K562 (cell line): ENCODE data around the gene HYAL3.

ENCODE experiments used
- BACH1 ChIP-seq: fragments of 200-800 bp; sonication (Bioruptor generic); IDR thresholded peaks from 2 replicates; pipeline ENCODE4 v1.6.1; 2016; ENCODE audit warnings: missing genetic modification characterization, missing compliant biosample characterization
- CBFB ChIP-seq: sonication (generic); formaldehyde crosslinking; IDR thresholded peaks from 2 replicates; pipeline ENCODE4 v1.4.0; 2020; ENCODE audit warnings: mild to moderate bottlenecking, missing genetic modification reagents
- CEBPZ ChIP-seq: fragments of 150-350 bp; IDR thresholded peaks from 2 replicates; pipeline ENCODE4 v1.6.1; 2014; ENCODE audit warnings: low read depth, mild to moderate bottlenecking, low read length, borderline replicate concordance
- CREB1 ChIP-seq, 2 experiments: sonication (generic) in 1 of 2; formaldehyde crosslinking in 1 of 2; IDR thresholded peaks; 2 replicates each; pipeline versions ENCODE4 v1.6.1 to v1.8.0; 2012 to 2022; ENCODE audit warnings: inconsistent platforms in 1 of 2, mild to moderate bottlenecking in 1 of 2, missing genetic modification reagents in 1 of 2, moderate library complexity in 1 of 2
- CTCF ChIP-seq, 3 experiments: IDR thresholded peaks in 2 of 3; conservative IDR thresholded peaks in 1 of 3; 2 replicates each; pipeline ENCODE4 v1.5.1; 2011 to 2012; ENCODE audit warnings: low read length in 3 of 3, mild to moderate bottlenecking in 3 of 3, control low read depth in 2 of 3, improper control_type of control experiment in 1 of 3, inconsistent platforms in 1 of 3, low read depth in 1 of 3, mixed read lengths in 1 of 3, moderate library complexity in 1 of 3; ENCODE audit not compliant: insufficient read depth in 2 of 3
- CTCFL ChIP-seq: IDR thresholded peaks from 2 replicates; pipeline ENCODE4 v1.6.1; 2011; ENCODE audit warnings: borderline replicate concordance, low read depth, mild to moderate bottlenecking, moderate library complexity, low read length; ENCODE audit not compliant: insufficient read depth, poor library complexity, severe bottlenecking
- DNMT1 ChIP-seq: fragments of 450-650 bp; IDR thresholded peaks from 2 replicates; pipeline ENCODE4 v1.6.1; 2016; ENCODE audit warnings: antibody characterized with exemption, mild to moderate bottlenecking
- EGR1 ChIP-seq: fragments of 450-650 bp; conservative IDR thresholded peaks from 2 replicates; pipeline ENCODE4 v1.6.1; 2017; ENCODE audit warnings: mild to moderate bottlenecking
- ELK1 ChIP-seq: sonication (generic); formaldehyde crosslinking; IDR thresholded peaks from 2 replicates; pipeline ENCODE4 v1.8.1; 2022; ENCODE audit warnings: missing genetic modification reagents
- MAX ChIP-seq: sonication (generic); formaldehyde crosslinking; IDR thresholded peaks from 2 replicates; pipeline ENCODE4 v1.9.0; 2022; ENCODE audit warnings: mild to moderate bottlenecking, missing genetic modification reagents
- MYC ChIP-seq, 2 experiments: fragments of 250-450 bp in 1 of 2; sonication (Bioruptor Pico) in 1 of 2; IDR thresholded peaks; 2 replicates each; pipeline versions ENCODE4 v1.5.1 to v1.6.1; 2012 to 2021; ENCODE audit warnings: low read depth in 2 of 2, borderline replicate concordance in 1 of 2, improper control_type of control experiment in 1 of 2, low read length in 1 of 2, mild to moderate bottlenecking in 1 of 2, moderate library complexity in 1 of 2
- PCBP2 ChIP-seq: fragments of 200-400 bp; formaldehyde crosslinking; IDR thresholded peaks from 2 replicates; pipeline ENCODE4 v1.6.1; 2018; ENCODE audit warnings: low read length, low read depth, mild to moderate bottlenecking, moderate library complexity; ENCODE audit not compliant: poor library complexity, severe bottlenecking
- RFX5 ChIP-seq: IDR thresholded peaks from 2 replicates; pipeline ENCODE4 v1.6.1; 2011; ENCODE audit warnings: low read depth, mild to moderate bottlenecking, improper control_type of control experiment, low read length
- USF2 ChIP-seq: sonication (generic); formaldehyde crosslinking; IDR thresholded peaks from 2 replicates; pipeline ENCODE4 v1.5.0; 2020; ENCODE audit warnings: missing genetic modification reagents

GRCh38 chr3:50270422-50271224 is 28.6 kb downstream of the HYAL3 start:
- TF ChIP-seq EGR1 (no peak), MAX (CRISPR knock-in tag) (no peak), USF2 (CRISPR knock-in tag) (no peak), RFX5 (no peak), ELK1 (no peak), BACH1 (tag) (no peak), DNMT1 (no peak), CBFB (CRISPR knock-in tag) (no peak), PCBP2 (no peak), CTCF (IDR thresholded peaks at IDR 0.05 in 2 of 3, conservative IDR thresholded peaks at IDR 0.05 in 1 of 3; ENCODE audit: insufficient read depth in 2 of 3, low read depth in 1 of 3, low read length in 3 of 3) (no peak), CTCFL (no peak), CEBPZ (no peak), CREB1 (IDR thresholded peaks at IDR 0.05) (no peak), CREB1 (CRISPR knock-in tag; IDR thresholded peaks at IDR 0.05) (no peak), MYC (IDR thresholded peaks at IDR 0.05; ENCODE audit: low read depth, low read length) (no peak), MYC (CRISPR knock-in tag; IDR thresholded peaks at IDR 0.05; ENCODE audit: borderline replicate concordance, low read depth) (no peak)
